Testis (tissue), 3 donors: Measurements from ENCODE around the gene SMIM5. TPM values are rescaled to one million over a fixed set of nuclear protein-coding genes. Genes with fewer than 3 reads are reported as not detected.

Experiments
- DNase-seq: peaks from one replicate; pipeline ENCODE4 v3.0.0-alpha.2; 2019
- H3K27ac ChIP-seq, 2 donors: fragments of 200-600 bp; sonication (generic); one replicate each; pipeline ENCODE4 v1.5.1; 2019
- H3K27me3 ChIP-seq: fragments of 200-600 bp; sonication (generic); one replicate; pipeline ENCODE4 v1.5.1; 2019
- H3K36me3 ChIP-seq: fragments of 200-600 bp; sonication (generic); one replicate; pipeline ENCODE4 v1.5.1; 2017; ENCODE audit warnings: low read depth; ENCODE audit errors: missing control alignments
- H3K4me1 ChIP-seq: fragments of 200-600 bp; sonication (generic); one replicate; pipeline ENCODE4 v1.5.1; 2019
- H3K4me3 ChIP-seq, 2 donors: fragments of 200-600 bp; sonication (generic); one replicate each; pipeline ENCODE4 v1.5.1; 2017 to 2019
- H3K9me3 ChIP-seq: fragments of 200-600 bp; sonication (generic); one replicate; pipeline ENCODE4 v1.5.1; 2017
- CTCF ChIP-seq, 3 experiments: fragments of 450-650 bp in 2 of 3; fragments of 200-600 bp in 1 of 3; sonication (generic) in 1 of 3; IDR thresholded peaks; one replicate each; pipeline ENCODE4 v1.5.1; 2016 to 2019; ENCODE audit warnings: antibody characterized with exemption in 3 of 3, mild to moderate bottlenecking in 2 of 3, moderate library complexity in 1 of 3
- POLR2A ChIP-seq: fragments of 450-650 bp; IDR thresholded peaks from one replicate; pipeline ENCODE4 v1.6.1; 2017; ENCODE audit warnings: antibody characterized with exemption, mild to moderate bottlenecking, moderate library complexity
- WGBS, 2 donors: methylation state at CpG; one replicate each; pipeline ENCODE4 v1.1.5; 2018; 5-methylcytosine and 5-hydroxymethylcytosine counted together
- intact Hi-C: fragments of 100-400 bp; cut with DNase I; formaldehyde crosslinking; loops from one replicate; pipeline ENCODE4 v1.15.1; 2023; ENCODE audit warnings: low total_unique reads
- polyA plus RNA-seq: library from polyadenylated mRNA; stranded (reverse); fragments of 350-450 nt; fragmentation: Illumina TruSeq; extraction: RNeasy Lipid Tissue Mini Kit (QIAGEN cat#74804); gene quantifications from one replicate; pipeline ENCODE4 v1.2.3, GENCODE V29; 2014; ENCODE audit warnings: low read depth, low replicate concordance; ENCODE audit not compliant: insufficient read depth
- total RNA-seq, 2 donors: library from RNA; depleted of rRNA; stranded (reverse); fragments of >200 nt; gene quantifications; one replicate each; pipeline ENCODE4 v1.2.3, GENCODE V29; 2016

Gene SMIM5
- total and polyA plus RNA-seq, 3 donors from 2014 or later = 1.9 to 2.0 (median 2.0) TPM

GRCh38 chr17:75610103-75610984 is 22.9 kb upstream of the SMIM5 start:
- no peak for TF ChIP-seq POLR2A
- H3K27ac ChIP-seq = no peak overlapping the region
- no peak for DNase-seq
- intact Hi-C loops = no loop called here
- no peaks in the 10 kb centered on the region for H3K9me3 ChIP-seq
- H3K4me1 ChIP-seq = no peaks in the 10 kb centered on the region
- no peaks in the 10 kb centered on the region for H3K27me3 ChIP-seq
- H3K36me3 ChIP-seq = no peaks in the 10 kb centered on the region
- H3K4me3 ChIP-seq = no peak overlapping the region
- WGBS, 2 donors = 90 to 93% methylated on average over 21 to 25 of the region's 25 CpGs

- TF ChIP-seq CTCF (IDR thresholded peaks at IDR 0.05) (no peak), POLR2A (no peak)
- no peak overlapping the region for H3K27ac ChIP-seq
- H3K27me3 ChIP-seq = no peaks in the 10 kb centered on the region
- H3K36me3 ChIP-seq = no peaks in the 10 kb centered on the region
- H3K4me1 ChIP-seq = no peaks in the 10 kb centered on the region
- WGBS, 2 donors = 93 to 95% methylated on average over 13 to 20 of the region's 20 CpGs
- no peak overlapping the region for H3K4me3 ChIP-seq
- no peak for DNase-seq
- H3K9me3 ChIP-seq = no peaks in the 10 kb centered on the region
- intact Hi-C loops = no loop called here
Observed at GRCh38 chr17:75611851-75612429, 21.3 kb upstream of the SMIM5 start.

GRCh38 chr17:75612906-75613626 is 20.2 kb upstream of the SMIM5 start:
- no peak for DNase-seq
- intact Hi-C loops = no loop called here
- TF ChIP-seq CTCF (IDR thresholded peaks at IDR 0.05) (no peak), POLR2A (no peak)
- no peak overlapping the region for H3K4me3 ChIP-seq
- H3K9me3 ChIP-seq = no peaks in the 10 kb centered on the region
- no peak overlapping the region for H3K27ac ChIP-seq
- WGBS, 2 donors = 85 to 87% methylated on average over 10 to 27 of the region's 27 CpGs
- H3K36me3 ChIP-seq = no peaks in the 10 kb centered on the region
- no peaks in the 10 kb centered on the region for H3K27me3 ChIP-seq
- H3K4me1 ChIP-seq = no peaks in the 10 kb centered on the region

- H3K9me3 ChIP-seq = no peaks in the 10 kb centered on the region
- H3K36me3 ChIP-seq = no peaks in the 10 kb centered on the region
- TF ChIP-seq CTCF (IDR thresholded peaks at IDR 0.05) = no peak
- no peak for TF ChIP-seq POLR2A
- H3K27me3 ChIP-seq = no peaks in the 10 kb centered on the region
- WGBS, 2 donors = 93 to 95% methylated on average over 8 to 12 of the region's 12 CpGs
- intact Hi-C loops = no loop called here
- no peak for DNase-seq
- no peaks in the 10 kb centered on the region for H3K4me1 ChIP-seq
- no peak overlapping the region for H3K4me3 ChIP-seq
- no peak overlapping the region for H3K27ac ChIP-seq
Observed at GRCh38 chr17:75614006-75614405, 19.2 kb upstream of the SMIM5 start.
